MV-4-11 (cell line): ENCODE data around the gene OR2L5.

Source experiments
- DNase-seq: peaks from one replicate; lab custom pipeline; 2025; lab: John Stamatoyannopoulos, UW

OR2L5 gene, protein sequence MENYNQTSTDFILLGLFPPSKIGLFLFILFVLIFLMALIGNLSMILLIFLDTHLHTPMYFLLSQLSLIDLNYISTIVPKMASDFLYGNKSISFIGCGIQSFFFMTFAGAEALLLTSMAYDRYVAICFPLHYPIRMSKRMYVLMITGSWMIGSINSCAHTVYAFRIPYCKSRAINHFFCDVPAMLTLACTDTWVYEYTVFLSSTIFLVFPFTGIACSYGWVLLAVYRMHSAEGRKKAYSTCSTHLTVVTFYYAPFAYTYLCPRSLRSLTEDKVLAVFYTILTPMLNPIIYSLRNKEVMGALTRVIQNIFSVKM

DNA sequence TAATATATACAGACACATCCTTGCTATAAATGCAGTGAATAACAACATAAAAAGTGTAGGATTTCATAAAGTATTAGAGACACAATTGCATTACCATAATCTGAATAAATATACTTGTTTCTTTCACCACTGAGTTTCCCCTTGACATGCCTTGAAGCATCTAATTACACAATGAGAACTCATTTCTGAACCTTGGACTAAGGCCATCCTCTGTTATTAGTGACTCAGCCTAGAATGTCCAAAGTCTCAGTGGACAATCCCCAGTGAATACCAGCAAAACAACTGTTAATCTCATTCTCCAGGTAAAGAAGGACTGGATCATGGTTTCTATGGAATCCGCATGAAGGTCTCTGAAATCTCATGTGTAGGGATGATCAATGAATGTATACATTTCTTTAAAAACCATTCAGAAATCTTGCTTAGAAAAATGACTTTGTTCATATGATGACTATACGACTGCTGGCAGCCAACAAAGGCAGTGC, at the start of gene OR2L5:
Gene OR2L5, plus strand, starts transcription at position 432 of the 482 bp plus-strand sequence. CDS start 8,288 bp downstream, outside the sequence.
- DNase-seq, result no peak

- no peak for DNase-seq
Observed at GRCh38 chr1:247964933-247965332, 48.5 kb upstream of the OR2L5 start, which contains the start of gene OR2AK2. Gene OR2AK2, plus strand, starts transcription at chr1:247965233. Its CDS starts 144 bp downstream, at chr1:247965377.

DNA sequence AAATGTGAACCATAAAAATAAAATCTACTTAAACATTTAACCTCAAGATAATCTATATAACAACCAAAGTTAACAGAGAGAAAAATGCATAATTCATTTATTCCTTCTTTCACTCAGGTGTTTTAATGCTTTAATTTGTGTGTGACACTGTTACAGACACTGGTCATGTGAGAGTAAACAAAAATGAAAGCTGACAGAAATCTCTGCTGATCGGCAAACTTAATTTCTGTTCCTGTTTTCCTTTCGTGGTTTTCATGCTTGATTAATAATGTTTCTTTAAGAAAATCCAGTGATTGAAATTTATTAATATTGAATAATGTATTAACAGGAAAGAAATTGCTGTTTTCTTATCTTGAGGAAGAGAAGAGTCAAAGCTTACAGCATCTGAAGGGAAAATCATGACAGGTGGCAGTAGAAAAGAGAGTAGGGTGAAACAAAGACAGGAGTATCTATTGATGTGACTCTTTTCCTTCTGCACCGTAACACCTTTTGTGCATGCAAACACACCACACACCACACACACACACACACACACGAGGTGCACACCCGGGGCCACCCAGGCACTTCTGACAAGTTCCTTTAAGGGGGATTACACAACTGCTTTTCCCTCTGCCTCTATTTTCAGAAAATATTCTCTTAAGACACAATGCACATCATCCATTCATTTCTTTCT, 46.8 kb upstream of the OR2L5 start:
- DNase-seq, result no peak

DNA sequence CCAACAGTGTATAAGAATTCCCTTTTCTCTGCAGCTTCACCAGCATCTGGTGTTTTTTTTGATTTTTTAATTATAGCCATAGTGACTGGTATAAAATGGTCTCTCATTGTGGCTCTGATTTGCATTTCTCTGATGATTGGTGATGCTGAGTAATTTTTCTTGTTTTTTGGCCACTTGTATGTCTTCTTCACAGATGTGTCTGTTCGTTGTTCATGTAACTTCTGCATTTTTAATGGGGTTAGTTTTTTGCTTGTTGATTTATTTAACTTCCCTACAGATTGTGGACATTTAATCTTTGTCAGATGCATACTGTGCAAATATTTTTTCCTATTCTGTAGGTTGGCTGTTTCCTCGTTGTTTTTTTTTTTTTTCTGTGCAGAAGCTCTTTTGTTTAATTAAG, 20.5 kb upstream of the OR2L5 start:
- no peak for DNase-seq

GRCh38 chr1:247998811-247999210, 14.6 kb upstream of the OR2L5 start:
- no peak for DNase-seq

GRCh38 chr1:248000169-248000568, 13.3 kb upstream of the OR2L5 start:
- no peak for DNase-seq

GRCh38 chr1:248007778-248008177, 5.7 kb upstream of the OR2L5 start:
- DNase-seq, result no peak

- DNase-seq, result no peak
Observed at GRCh38 chr1:248009681-248010080, 3.8 kb upstream of the OR2L5 start.

- no peak for DNase-seq
Observed at GRCh38 chr1:248015803-248016202, 2.3 kb downstream of the OR2L5 start.

DNA sequence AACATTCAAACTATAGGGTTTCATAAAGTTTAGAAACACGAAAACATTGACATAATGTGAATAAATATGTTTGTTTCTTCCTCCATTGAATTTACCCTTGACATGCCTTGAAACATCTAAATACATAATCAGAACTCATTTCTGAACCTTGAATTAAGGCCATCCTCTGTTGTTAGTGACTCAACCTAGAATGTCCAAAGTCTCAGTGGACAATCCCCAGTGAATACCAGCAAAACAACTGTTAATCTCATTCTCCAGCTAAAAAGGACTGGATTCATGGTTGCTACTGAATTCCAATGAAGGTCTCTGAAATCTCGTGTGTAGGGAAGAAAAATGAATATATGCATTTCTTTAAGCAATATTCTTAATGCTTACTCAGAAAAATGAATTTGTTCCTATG, 16.3 kb downstream of the OR2L5 start, which contains the start of gene OR2L2:
Gene OR2L2, plus strand, starts transcription at position 301 of the 400 bp plus-strand sequence. CDS start 8,198 bp downstream, outside the sequence.
- DNase-seq, result no peak

- no peak for DNase-seq
Observed at GRCh38 chr1:248045209-248045608, 31.7 kb downstream of the OR2L5 start.

DNA sequence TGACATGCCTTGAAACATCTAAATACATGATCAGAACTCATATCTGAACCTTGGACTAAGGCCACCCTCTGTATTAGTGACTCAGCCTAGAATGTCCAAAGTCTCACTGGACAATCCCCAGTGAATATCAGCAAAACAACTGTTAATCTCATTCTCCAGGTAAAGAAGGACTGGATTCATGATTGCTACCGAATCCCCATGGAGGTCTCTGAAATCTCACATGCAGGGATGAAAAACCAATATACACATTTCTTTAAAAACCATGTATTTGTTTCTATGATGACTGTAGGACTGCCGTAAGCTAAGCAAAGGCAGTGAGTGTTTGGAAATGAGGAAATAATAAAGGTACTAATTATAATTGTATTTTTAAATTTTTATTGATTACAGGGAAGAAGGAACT, 33.1 kb downstream of the OR2L5 start, which contains the start of gene OR2L3:
Gene OR2L3, plus strand, starts transcription at position 301 of the 400 bp plus-strand sequence. CDS start 13,846 bp downstream, outside the sequence.
- no peak for DNase-seq

- DNase-seq, result no peak
Observed at GRCh38 chr1:248047008-248047407, 33.5 kb downstream of the OR2L5 start.

DNA sequence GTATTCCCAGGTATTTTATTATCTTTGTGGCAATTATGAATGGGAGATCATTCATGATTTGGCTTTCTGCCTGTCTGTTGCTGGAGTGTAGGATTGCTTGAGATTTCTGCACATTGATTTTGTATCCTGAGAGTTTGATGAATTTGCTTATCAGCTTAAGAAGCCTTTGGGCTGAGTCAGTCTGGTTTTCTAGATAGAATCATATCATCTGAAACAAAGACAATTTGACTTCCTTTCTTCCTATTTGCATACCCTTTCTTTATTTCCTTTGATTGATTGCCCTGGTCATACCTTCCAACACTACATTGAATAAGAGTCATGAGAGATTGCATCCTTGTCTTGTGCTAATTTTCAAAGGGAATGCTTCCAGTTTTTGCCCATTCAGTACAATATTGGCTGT, 41.2 kb downstream of the OR2L5 start:
- no peak for DNase-seq

- DNase-seq, result no peak
Observed at GRCh38 chr1:248055261-248055660, 41.8 kb downstream of the OR2L5 start.

GRCh38 chr1:248065071-248065470, 51.6 kb downstream of the OR2L5 start:
- DNase-seq, result no peak

- DNase-seq, result no peak
Observed at GRCh38 chr1:248065604-248066003, 52.1 kb downstream of the OR2L5 start.
